NCI-H1417 (cell line): ENCODE data around the gene NAA40.
A peak's percentile ranks its signal among the peaks of the same experiment; 100 is the strongest.

Experiments used
- DNase-seq, 3 experiments: peaks; one replicate each; lab custom pipeline; 2025; lab: John Stamatoyannopoulos, UW

Gene NAA40

GRCh38 chr11:63938479-63939396, at the start of gene NAA40:
TSS of gene NAA40 (plus strand) at chr11:63939002. CDS start at chr11:63939097, 95 bp downstream.
- DNase-seq, result peak; percentile 98 to 99 (median 99)

- DNase-seq, result no peak
Measured at GRCh38 chr11:63889344-63889743, 49.5 kb upstream of the NAA40 start.

- no peak for DNase-seq
Measured at GRCh38 chr11:63890368-63890767, 48.4 kb upstream of the NAA40 start.

GRCh38 chr11:63892228-63892627, 46.6 kb upstream of the NAA40 start:
- DNase-seq, result no peak

- no peak for DNase-seq
Measured at GRCh38 chr11:63893355-63893754, 45.4 kb upstream of the NAA40 start.

- no peak for DNase-seq
Measured at GRCh38 chr11:63896071-63896470, 42.7 kb upstream of the NAA40 start.

GRCh38 chr11:63897459-63898146, 41.2 kb upstream of the NAA40 start:
- DNase-seq, result no peak

GRCh38 chr11:63901660-63902059, 37.1 kb upstream of the NAA40 start:
- DNase-seq, result peak in 1 of 3 experiments; percentile 29

- no peak for DNase-seq
Measured at GRCh38 chr11:63903884-63904283, 34.9 kb upstream of the NAA40 start.

GRCh38 chr11:63904743-63905142, 34.1 kb upstream of the NAA40 start:
- no peak for DNase-seq

GRCh38 chr11:63905179-63905578, 33.6 kb upstream of the NAA40 start:
- no peak for DNase-seq

- no peak for DNase-seq
Measured at GRCh38 chr11:63906087-63906486, 32.7 kb upstream of the NAA40 start.

GRCh38 chr11:63906585-63906984, 32.2 kb upstream of the NAA40 start:
- DNase-seq, result peak in 1 of 3 experiments; percentile 12

GRCh38 chr11:63907063-63907462, 31.7 kb upstream of the NAA40 start:
- peak in 2 of 3 experiments; percentile 24 to 35 for DNase-seq

- DNase-seq, result no peak
Measured at GRCh38 chr11:63907808-63908530, 30.8 kb upstream of the NAA40 start.

GRCh38 chr11:63908631-63909401, 30.0 kb upstream of the NAA40 start:
- no peak for DNase-seq

- DNase-seq, result peak in 2 of 3 experiments; percentile 34 to 60
Measured at GRCh38 chr11:63909591-63910506, 29.0 kb upstream of the NAA40 start.

GRCh38 chr11:63910675-63911074, 28.1 kb upstream of the NAA40 start:
- no peak for DNase-seq

GRCh38 chr11:63911440-63911839, 27.4 kb upstream of the NAA40 start:
- DNase-seq, result no peak

- DNase-seq, result no peak
Measured at GRCh38 chr11:63911876-63912275, 26.9 kb upstream of the NAA40 start.
